Neuronal stem cell (in vitro differentiated cells): ENCODE data around the gene PLEKHJ1.

ENCODE experiments used
- DNase-seq: peaks from one replicate; pipeline ENCODE4 v3.0.0-alpha.2; 2013; ENCODE audit warnings: low spot score
- H2AFZ ChIP-seq: one replicate; pipeline ENCODE4 v1.6.1; 2013; ENCODE audit warnings: mild to moderate bottlenecking, low read length, inconsistent platforms
- H2AK5ac ChIP-seq: 2 replicates; pipeline ENCODE4 v1.6.1; 2013; ENCODE audit warnings: low read depth, mild to moderate bottlenecking, inconsistent platforms, low read length, moderate library complexity, mixed read lengths
- H2BK120ac ChIP-seq: 2 replicates; pipeline ENCODE4 v1.6.1; 2013; ENCODE audit warnings: low read depth, mild to moderate bottlenecking, inconsistent platforms, low read length, moderate library complexity, mixed read lengths
- H2BK12ac ChIP-seq: one replicate; pipeline ENCODE4 v1.6.1; 2013; ENCODE audit warnings: low read length, inconsistent platforms
- H2BK15ac ChIP-seq: 2 replicates; pipeline ENCODE4 v1.6.1; 2013; ENCODE audit warnings: mild to moderate bottlenecking, low read length, inconsistent platforms, mixed read lengths
- H2BK5ac ChIP-seq: one replicate; pipeline ENCODE4 v1.6.1; 2013; ENCODE audit warnings: inconsistent platforms, mild to moderate bottlenecking, low read length, moderate library complexity
- H3K14ac ChIP-seq: one replicate; pipeline ENCODE4 v1.6.1; 2013; ENCODE audit warnings: low read length, inconsistent platforms
- H3K18ac ChIP-seq: 2 replicates; pipeline ENCODE4 v1.6.1; 2013; ENCODE audit warnings: low read length, inconsistent platforms
- H3K23ac ChIP-seq: 2 replicates; pipeline ENCODE4 v1.6.1; 2013; ENCODE audit warnings: low read depth, mild to moderate bottlenecking, mixed read lengths, low read length, inconsistent platforms; ENCODE audit not compliant: poor library complexity
- H3K27ac ChIP-seq: replicated peaks from 3 replicates; pipeline ENCODE4 v1.5.1; 2013; ENCODE audit warnings: low read length, inconsistent platforms
- H3K27me3 ChIP-seq, 3 experiments: 2 replicates each; pipeline ENCODE4 v1.6.1; 2013; ENCODE audit warnings: low read length in 3 of 3, mild to moderate bottlenecking in 2 of 3, inconsistent platforms in 1 of 3, low read depth in 1 of 3, mixed read lengths in 1 of 3, moderate library complexity in 1 of 3; ENCODE audit not compliant: control insufficient read depth in 3 of 3, insufficient read depth in 3 of 3
- H3K36me3 ChIP-seq, 2 donors: replicated peaks in 1 of 2; 2 replicates each; pipeline ENCODE4 v1.6.1; 2013; ENCODE audit warnings: low read length in 2 of 2; ENCODE audit not compliant: control insufficient read depth in 2 of 2, insufficient read depth in 2 of 2
- H3K4ac ChIP-seq: 2 replicates; pipeline ENCODE4 v1.6.1; 2013; ENCODE audit warnings: inconsistent platforms, mild to moderate bottlenecking, low read length, moderate library complexity
- H3K4me1 ChIP-seq, 2 donors: 1 replicate in 1 of 2; 2 replicates in 1 of 2; pipeline ENCODE4 v1.6.1; 2013; ENCODE audit warnings: low read length in 2 of 2, low read depth in 1 of 2; ENCODE audit not compliant: control insufficient read depth in 2 of 2, insufficient read depth in 1 of 2
- H3K4me2 ChIP-seq: one replicate; pipeline ENCODE4 v1.6.1; 2013; ENCODE audit warnings: mild to moderate bottlenecking, low read length, inconsistent platforms; ENCODE audit not compliant: insufficient read depth, poor library complexity, severe bottlenecking
- H3K4me3 ChIP-seq, 2 donors: 2 replicates each; pipeline ENCODE4 v1.5.1; 2013; ENCODE audit warnings: low read length in 2 of 2, mild to moderate bottlenecking in 2 of 2, inconsistent platforms in 1 of 2, moderate library complexity in 1 of 2
- H3K79me1 ChIP-seq: one replicate; pipeline ENCODE4 v1.6.1; 2013; ENCODE audit warnings: low read depth, mild to moderate bottlenecking, inconsistent platforms, low read length, moderate library complexity
- H3K9ac ChIP-seq: one replicate; pipeline ENCODE4 v1.6.1; 2013; ENCODE audit warnings: mild to moderate bottlenecking, low read depth, low read length, inconsistent platforms; ENCODE audit not compliant: poor library complexity
- H3K9me3 ChIP-seq, 2 donors: replicated peaks in 1 of 2; 2 replicates each; pipeline versions ENCODE3 to v1.6.1; 2013; ENCODE audit warnings: low read length in 2 of 2, mild to moderate bottlenecking in 2 of 2, inconsistent platforms in 1 of 2, low read depth in 1 of 2, mixed read lengths in 1 of 2, moderate library complexity in 1 of 2; ENCODE audit not compliant: control insufficient read depth in 2 of 2, insufficient read depth in 1 of 2
- H4K8ac ChIP-seq: one replicate; pipeline ENCODE4 v1.6.1; 2013; ENCODE audit warnings: low read depth, mild to moderate bottlenecking, inconsistent platforms, low read length, moderate library complexity
- H4K91ac ChIP-seq: one replicate; pipeline ENCODE4 v1.6.1; 2013; ENCODE audit warnings: low read length, low read depth, mild to moderate bottlenecking, inconsistent platforms; ENCODE audit not compliant: poor library complexity
- WGBS, 2 donors: extraction: QIAGEN DNeasy Blood & Tissue Kit; methylation state at CpG; one replicate each; pipeline ENCODE4 v1.1.7; 2013; ENCODE audit warnings: missing lambda C conversion rate in 2 of 2, mixed read lengths in 1 of 2; ENCODE audit not compliant: insufficient read length in 2 of 2, insufficient replicate concordance in 1 of 2; ENCODE audit errors: extremely low coverage in 2 of 2; 5-methylcytosine and 5-hydroxymethylcytosine counted together

Gene PLEKHJ1

DNA sequence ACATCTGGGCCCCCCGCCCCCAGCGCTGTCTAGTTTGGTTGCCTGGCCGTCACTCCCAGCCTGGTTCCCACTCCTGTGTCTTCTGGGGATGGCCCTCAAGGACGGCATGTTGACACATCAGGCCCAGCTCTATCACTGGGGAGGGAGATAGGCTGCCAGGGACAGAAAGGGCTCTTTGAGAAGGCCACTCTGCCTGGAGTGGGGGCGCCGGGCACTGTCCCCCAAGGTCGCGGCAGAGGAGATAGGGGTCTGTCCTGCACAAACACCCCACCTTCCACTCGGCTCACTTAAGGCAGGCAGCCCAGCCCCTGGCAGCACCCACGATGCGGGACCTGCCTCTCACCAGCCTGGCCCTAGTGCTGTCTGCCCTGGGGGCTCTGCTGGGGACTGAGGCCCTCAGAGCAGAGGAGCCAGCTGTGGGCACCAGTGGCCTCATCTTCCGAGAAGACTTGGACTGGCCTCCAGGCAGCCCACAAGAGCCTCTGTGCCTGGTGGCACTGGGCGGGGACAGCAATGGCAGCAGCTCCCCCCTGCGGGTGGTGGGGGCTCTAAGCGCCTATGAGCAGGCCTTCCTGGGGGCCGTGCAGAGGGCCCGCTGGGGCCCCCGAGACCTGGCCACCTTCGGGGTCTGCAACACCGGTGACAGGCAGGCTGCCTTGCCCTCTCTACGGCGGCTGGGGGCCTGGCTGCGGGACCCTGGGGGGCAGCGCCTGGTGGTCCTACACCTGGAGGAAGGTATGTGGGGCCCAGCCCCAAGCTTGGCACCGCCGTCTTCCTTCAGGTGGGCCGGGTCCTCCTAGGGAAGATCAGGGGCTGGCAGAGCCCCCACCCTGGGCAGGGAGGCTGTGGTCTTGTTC is 13.1 kb upstream of the PLEKHJ1 start, which contains the start of gene AMH:
Gene AMH (plus strand): TSS at position 314 of the 857 bp plus-strand sequence. CDS start 10 bp downstream, at position 324.
- no peak within 1 kb of the TSS for H3K4me2 ChIP-seq

DNA sequence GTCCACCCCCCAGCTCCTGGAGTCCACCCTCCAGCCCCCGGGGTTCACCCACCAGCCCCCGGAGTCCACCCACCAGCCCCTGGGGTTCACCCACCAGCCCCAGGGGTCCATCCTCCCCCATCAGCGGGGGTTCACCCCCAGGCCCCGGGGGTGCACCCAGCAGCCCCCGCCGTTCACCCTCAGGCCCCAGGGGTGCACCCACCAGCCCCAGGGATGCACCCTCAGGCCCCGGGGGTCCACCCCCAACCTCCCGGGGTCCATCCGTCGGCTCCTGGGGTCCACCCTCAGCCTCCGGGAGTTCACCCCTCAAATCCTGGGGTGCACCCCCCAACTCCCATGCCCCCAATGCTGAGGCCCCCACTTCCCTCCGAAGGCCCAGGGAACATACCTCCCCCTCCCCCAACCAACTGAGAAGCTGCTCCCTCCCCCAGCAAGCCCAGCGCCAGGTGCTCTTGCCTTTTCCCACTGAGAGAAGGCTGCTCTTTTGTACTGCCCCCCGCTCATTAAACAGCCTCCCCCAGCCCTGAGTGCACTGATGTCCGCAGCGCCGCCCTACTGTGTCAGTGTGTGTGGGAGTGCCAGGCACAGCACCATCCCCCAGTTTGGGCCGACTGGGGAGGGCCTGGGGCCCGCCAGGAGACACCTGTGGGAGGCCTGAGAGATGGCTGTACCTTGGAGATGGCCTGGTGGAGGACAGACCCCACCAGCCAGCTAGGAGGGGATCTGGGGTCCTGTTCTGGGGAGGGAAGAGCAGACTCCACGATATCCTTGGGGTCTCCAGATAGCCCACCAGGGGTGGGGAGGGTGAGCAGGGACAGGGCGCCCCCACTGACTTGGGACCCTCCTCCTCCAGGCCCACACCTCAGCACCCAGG is 12.2 kb upstream of the PLEKHJ1 start:
- H3K27ac ChIP-seq = no peak overlapping the region
- H3K27me3 ChIP-seq = peaks cover 0 to 18% (median 2%) of the 10 kb centered on the region in 3 experiments
- no peak overlapping the region for H2AK5ac ChIP-seq
- H3K23ac ChIP-seq = peak overlapping the region; percentile 60
- H2BK5ac ChIP-seq = peak overlapping the region; percentile 93
- no peak overlapping the region for H2BK120ac ChIP-seq
- H3K4ac ChIP-seq = no peak overlapping the region
- H4K91ac ChIP-seq = no peak overlapping the region
- H2BK15ac ChIP-seq = no peak overlapping the region
- H3K4me3 ChIP-seq = no peak overlapping the region
- H3K36me3 ChIP-seq = peaks cover 39 to 69% of the 10 kb centered on the region in 2 donors
- no peak overlapping the region for H2AFZ ChIP-seq
- no peak overlapping the region for H3K9ac ChIP-seq
- no peak overlapping the region for H2BK12ac ChIP-seq
- H3K9me3 ChIP-seq = peaks cover 0 to 5% of the 10 kb centered on the region in 2 donors
- no peak for DNase-seq
- no CpG with 5 or more reads among the region's 21 CpGs for WGBS, 2 donors
- H3K79me1 ChIP-seq = peaks cover 16% of the 10 kb centered on the region
- H4K8ac ChIP-seq = no peak overlapping the region
- no peak overlapping the region for H3K14ac ChIP-seq
- H3K4me2 ChIP-seq = no peak overlapping the region
- H3K18ac ChIP-seq = no peak overlapping the region
- H3K4me1 ChIP-seq = peaks cover 0 to 6% of the 10 kb centered on the region in 2 donors

More for the DNA sequence above, 13.1 kb upstream of the PLEKHJ1 start, which contains the start of gene AMH:
- Histone ChIP-seq H2BK12ac (peak within 1 kb of the TSS; percentile 22), H4K8ac (no peak within 1 kb of the TSS), H3K9me3 (peaks cover 0 to 5% of the 10 kb centered on the region in 2 donors), H4K91ac (no peak within 1 kb of the TSS), H3K23ac (peak within 1 kb of the TSS; percentile 93), H3K4me1 (peaks cover 0 to 11% of the 10 kb centered on the region in 2 donors), H2BK5ac (peak within 1 kb of the TSS; percentile 93), H3K4ac (no peak within 1 kb of the TSS), H3K27ac (no peak within 1 kb of the TSS), H3K27me3 (peaks cover 2 to 24% (median 3%) of the 10 kb centered on the region in 3 experiments), H3K36me3 (peaks cover 30 to 60% of the 10 kb centered on the region in 2 donors), H2BK15ac (no peak within 1 kb of the TSS), H2AK5ac (no peak within 1 kb of the TSS), H3K4me3 (no peak within 1 kb of the TSS), H3K18ac (peak within 1 kb of the TSS; percentile 2), H3K9ac (no peak within 1 kb of the TSS), H3K14ac (peak within 1 kb of the TSS; percentile 71), H3K79me1 (peaks cover 8% of the 10 kb centered on the region), H2BK120ac (no peak within 1 kb of the TSS), H2AFZ (no peak within 1 kb of the TSS)
- no peak for DNase-seq
- no CpG with 5 or more reads among the region's 27 CpGs for WGBS, 2 donors

DNA sequence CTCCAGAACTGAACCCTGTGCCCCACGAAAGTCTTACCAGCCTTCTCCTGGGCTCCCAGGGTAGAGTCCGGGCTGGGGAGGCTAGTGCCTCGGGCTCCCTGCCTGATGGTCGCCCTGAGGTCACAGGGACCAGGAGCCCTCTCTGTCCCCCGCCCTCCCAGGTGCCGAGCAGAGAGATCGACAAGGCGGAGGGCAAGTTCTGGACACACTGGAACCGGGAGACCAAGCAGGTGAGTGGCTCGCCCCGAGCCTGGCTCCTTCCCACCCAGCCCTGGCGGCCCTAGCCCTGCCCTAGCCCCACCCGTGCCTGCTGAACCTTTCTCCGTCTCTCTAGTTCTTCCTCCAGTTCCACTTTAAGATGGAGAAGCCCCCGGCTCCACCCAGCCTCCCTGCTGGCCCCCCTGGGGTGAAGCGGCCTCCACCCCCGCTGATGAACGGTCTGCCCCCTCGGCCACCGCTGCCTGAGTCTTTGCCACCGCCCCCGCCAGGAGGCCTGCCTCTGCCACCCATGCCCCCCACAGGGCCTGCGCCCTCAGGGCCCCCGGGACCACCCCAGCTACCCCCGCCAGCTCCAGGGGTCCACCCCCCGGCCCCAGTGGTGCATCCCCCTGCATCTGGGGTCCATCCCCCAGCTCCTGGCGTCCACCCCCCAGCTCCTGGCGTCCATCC is 11.4 kb upstream of the PLEKHJ1 start:
- Histone ChIP-seq H3K27ac (no peak overlapping the region), H3K9ac (no peak overlapping the region), H2BK15ac (no peak overlapping the region), H4K91ac (no peak overlapping the region), H2BK12ac (no peak overlapping the region), H3K14ac (no peak overlapping the region), H2AK5ac (no peak overlapping the region), H3K18ac (no peak overlapping the region), H3K27me3 (peaks cover 0 to 10% (median 0%) of the 10 kb centered on the region in 3 experiments), H3K9me3 (peaks cover 0 to 5% of the 10 kb centered on the region in 2 donors), H3K23ac (no peak overlapping the region), H4K8ac (no peak overlapping the region), H3K4ac (no peak overlapping the region), H2AFZ (no peak overlapping the region), H3K36me3 (peaks cover 44 to 77% of the 10 kb centered on the region in 2 donors), H2BK5ac (no peak overlapping the region), H3K4me3 (no peak overlapping the region), H3K79me1 (peaks cover 21% of the 10 kb centered on the region), H3K4me2 (no peak overlapping the region), H2BK120ac (no peak overlapping the region), H3K4me1 (no peaks in the 10 kb centered on the region)
- no peak for DNase-seq
- no CpG with 5 or more reads among the region's 28 CpGs for WGBS, 2 donors
